SK-MEL-5 (cell line): Measurements from ENCODE around the gene STPG2. TPM values are rescaled to one million over a fixed set of nuclear protein-coding genes. Genes with fewer than 3 reads are reported as not detected.

Source experiments
- DNase-seq: peaks from one replicate; pipeline ENCODE4 v3.0.0-alpha.2; 2016; ENCODE audit warnings: low read depth, low spot score
- in situ Hi-C: cut with HindIII; loops from 2 replicates; pipeline ENCODE4 v1.10.0; 2016; ENCODE audit warnings: low sequenced_read_pairs, high pct_unique_total_duplicates, low pct_unique_long_range_greater_than_20kb
- total RNA-seq: library from RNA; depleted of rRNA; stranded (reverse); fragments of >200 nt; shearing (Covaris generic); gene quantifications from 2 replicates; pipeline ENCODE4 v1.2.3, GENCODE V29; 2014

Gene STPG2
- total RNA-seq, 1 experiment from 2014 or later: 0.13 TPM

GRCh38 chr4:97892592-97893266, 250.5 kb downstream of the STPG2 start:
- no peak for DNase-seq
- in situ Hi-C loops: no loop called here

GRCh38 chr4:97879942-97880341, 263.3 kb downstream of the STPG2 start:
- no peak for DNase-seq
- in situ Hi-C loops: no loop called here

GRCh38 chr4:97868097-97868496, 275.2 kb downstream of the STPG2 start:
- DNase-seq: no peak
- in situ Hi-C loops: no loop called here

GRCh38 chr4:97867557-97868091, 275.7 kb downstream of the STPG2 start:
- in situ Hi-C loops: no loop called here
- DNase-seq: no peak

- in situ Hi-C loops: no loop called here
- DNase-seq: no peak
Observed at GRCh38 chr4:97866821-97867556, 276.3 kb downstream of the STPG2 start.

- DNase-seq: no peak
- in situ Hi-C loops: no loop called here
Observed at GRCh38 chr4:97851115-97851514, 292.2 kb downstream of the STPG2 start.

GRCh38 chr4:97845758-97846157, 297.5 kb downstream of the STPG2 start:
- in situ Hi-C loops: no loop called here
- no peak for DNase-seq

GRCh38 chr4:97841512-97841911, 301.8 kb downstream of the STPG2 start:
- in situ Hi-C loops: no loop called here
- DNase-seq: no peak

- no peak for DNase-seq
- in situ Hi-C loops: no loop called here
Observed at GRCh38 chr4:97836662-97837061, 306.6 kb downstream of the STPG2 start.

GRCh38 chr4:97828646-97829045, 314.6 kb downstream of the STPG2 start:
- DNase-seq: no peak
- in situ Hi-C loops: no loop called here

GRCh38 chr4:97819294-97819693, 324.0 kb downstream of the STPG2 start:
- in situ Hi-C loops: no loop called here
- DNase-seq: no peak

- in situ Hi-C loops: no loop called here
- DNase-seq: no peak
Observed at GRCh38 chr4:97812768-97813167, 330.5 kb downstream of the STPG2 start.

GRCh38 chr4:97786306-97786920, 356.9 kb downstream of the STPG2 start:
- no peak for DNase-seq
- in situ Hi-C loops: no loop called here

GRCh38 chr4:97778174-97778573, 365.1 kb downstream of the STPG2 start:
- in situ Hi-C loops: no loop called here
- DNase-seq: no peak

GRCh38 chr4:97774347-97774989, 368.8 kb downstream of the STPG2 start:
- in situ Hi-C loops: no loop called here
- no peak for DNase-seq

GRCh38 chr4:97770222-97770621, 373.1 kb downstream of the STPG2 start:
- no peak for DNase-seq
- in situ Hi-C loops: no loop called here

GRCh38 chr4:97762115-97762512, 381.2 kb downstream of the STPG2 start:
- in situ Hi-C loops: no loop called here
- no peak for DNase-seq

- in situ Hi-C loops: no loop called here
- no peak for DNase-seq
Observed at GRCh38 chr4:97761445-97762114, 381.7 kb downstream of the STPG2 start.
